ENCODE results near the gene XRCC3. TPM values are rescaled to one million over a fixed set of nuclear protein-coding genes. Genes with fewer than 3 reads are reported as not detected.

Gene XRCC3
- total and polyA plus RNA-seq, 2 experiments from 2014 or later: 20.4 to 72.9 TPM

- TF ChIP-seq ZNF462 (CRISPR knock-in tag; IDR thresholded peaks at IDR 0.05) (no peak), EZH2phosphoT487 (IDR thresholded peaks at IDR 0.05; ENCODE audit: unreplicated experiment) (no peak), ZNF114 (CRISPR knock-in tag; IDR thresholded peaks at IDR 0.05) (no peak)
Measured at GRCh38 chr14:103695296-103696069, 19.8 kb downstream of the XRCC3 start (continued).

GRCh38 chr14:103694572-103695026 lies 20.7 kb downstream of the XRCC3 start:
- peaks cover 8% of the 10 kb centered on the region; the same call in 1 of the 2 replicates for H3K79me2 ChIP-seq (replicated peaks; ENCODE audit: insufficient read depth)

More at GRCh38 chr14:103694572-103695026, 20.7 kb downstream of the XRCC3 start:
- Histone ChIP-seq H3F3A (replicated peaks; ENCODE audit: low read depth) (peaks cover 15% of the 10 kb centered on the region; the same call in 1 of the 2 replicates), H2AFZ (no peak overlapping the region), H3K4me1 (ENCODE audit: insufficient read depth) (peaks cover 6% of the 10 kb centered on the region; the same call in 1 of the 2 replicates), H3K4me2 (no peak overlapping the region), H3K36me3 (ENCODE audit: insufficient read depth) (peaks cover under 1% of the 10 kb centered on the region; the same call in 1 of the 2 replicates), H4K20me1 (replicated peaks; ENCODE audit: insufficient read depth) (peaks cover 20% of the 10 kb centered on the region), H3K27me3 (ENCODE audit: insufficient read depth) (no peaks in the 10 kb centered on the region), H3K4me3 (no peak overlapping the region), H3K9me2 (ENCODE audit: insufficient read depth) (no peaks in the 10 kb centered on the region), H3K27ac (ENCODE audit: low read depth) (no peak overlapping the region)
- DNase-seq (ENCODE audit: low spot score) (peak; percentile 62), ATAC-seq (peak; percentile 13)
- H3K27me3 Mint-ChIP-seq (ENCODE audit: insufficient read depth, low read depth, poor library complexity): peaks cover 22% of the 10 kb centered on the region
- TF ChIP-seq CTCF (conservative IDR thresholded peaks at IDR 0.05; ENCODE audit: low read depth in 2 of 2) (peak; percentile 48 to 57), ZNF114 (CRISPR knock-in tag; IDR thresholded peaks at IDR 0.05) (no peak)
- no peak overlapping the region for H3K27ac Mint-ChIP-seq
- no peak overlapping the region for H3K4me3 Mint-ChIP-seq
- peaks cover 22% of the 10 kb centered on the region for H3K4me1 Mint-ChIP-seq
- peaks cover 37% of the 10 kb centered on the region for H3K36me3 Mint-ChIP-seq (ENCODE audit: low read depth)
- no peaks in the 10 kb centered on the region; the same call in 2 of the 3 replicates for H3K9me3 Mint-ChIP-seq

Data from GM23338 (cell line).